ENCODE results near the gene WDR36.

The WDR36 gene

DNA sequence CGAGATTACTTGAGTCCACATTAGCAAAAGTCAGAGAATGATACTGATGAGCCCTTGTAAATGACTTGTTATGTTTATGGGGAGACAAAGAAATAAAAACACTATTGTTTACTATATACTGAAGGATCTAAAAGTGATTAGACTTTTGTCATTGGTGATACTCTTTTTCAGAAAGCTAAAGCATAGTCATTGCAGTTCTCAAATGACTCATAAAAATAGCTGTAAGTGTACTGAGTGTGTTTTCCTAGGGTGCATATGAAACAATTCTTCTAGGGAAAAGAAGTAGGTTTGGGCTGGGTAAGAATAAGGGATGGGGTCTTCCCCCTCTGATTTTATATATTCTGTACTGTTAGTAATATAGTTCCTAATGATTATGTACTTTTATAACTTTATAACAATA is 32.6 kb downstream of the WDR36 start:
- no peak for DNase-seq (ENCODE audit: extremely low read depth, low read depth)
- TF ChIP-seq, protein P1, sequence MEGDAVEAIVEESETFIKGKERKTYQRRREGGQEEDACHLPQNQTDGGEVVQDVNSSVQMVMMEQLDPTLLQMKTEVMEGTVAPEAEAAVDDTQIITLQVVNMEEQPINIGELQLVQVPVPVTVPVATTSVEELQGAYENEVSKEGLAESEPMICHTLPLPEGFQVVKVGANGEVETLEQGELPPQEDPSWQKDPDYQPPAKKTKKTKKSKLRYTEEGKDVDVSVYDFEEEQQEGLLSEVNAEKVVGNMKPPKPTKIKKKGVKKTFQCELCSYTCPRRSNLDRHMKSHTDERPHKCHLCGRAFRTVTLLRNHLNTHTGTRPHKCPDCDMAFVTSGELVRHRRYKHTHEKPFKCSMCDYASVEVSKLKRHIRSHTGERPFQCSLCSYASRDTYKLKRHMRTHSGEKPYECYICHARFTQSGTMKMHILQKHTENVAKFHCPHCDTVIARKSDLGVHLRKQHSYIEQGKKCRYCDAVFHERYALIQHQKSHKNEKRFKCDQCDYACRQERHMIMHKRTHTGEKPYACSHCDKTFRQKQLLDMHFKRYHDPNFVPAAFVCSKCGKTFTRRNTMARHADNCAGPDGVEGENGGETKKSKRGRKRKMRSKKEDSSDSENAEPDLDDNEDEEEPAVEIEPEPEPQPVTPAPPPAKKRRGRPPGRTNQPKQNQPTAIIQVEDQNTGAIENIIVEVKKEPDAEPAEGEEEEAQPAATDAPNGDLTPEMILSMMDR (IDR thresholded peaks at IDR 0.05; ENCODE audit: low read depth, low read length, missing control alignments) = no peak
- no peak overlapping the region for H3K4me3 ChIP-seq (replicated peaks; ENCODE audit: low read depth, low read length)

DNA sequence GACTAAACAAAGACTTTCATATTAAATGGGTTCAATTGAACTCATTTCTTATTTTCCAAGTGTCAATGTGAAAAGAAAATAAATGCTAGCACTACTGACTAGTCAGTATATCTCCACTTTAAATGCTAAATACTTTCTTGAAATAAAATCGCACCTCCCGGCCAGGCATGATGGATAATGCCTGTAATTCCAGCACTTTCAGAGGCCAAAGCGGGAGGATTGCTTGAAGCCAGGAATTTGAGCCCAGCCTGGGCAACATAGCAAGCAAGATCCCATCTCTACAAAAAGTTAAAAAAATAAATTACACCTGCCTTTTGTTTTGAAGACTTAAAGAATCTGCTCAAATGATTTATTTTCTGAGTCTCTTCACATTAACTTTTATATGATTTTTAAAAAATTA is 34.7 kb downstream of the WDR36 start:
- no peak for DNase-seq (ENCODE audit: extremely low read depth, low read depth)
- TF ChIP-seq, protein P1 (IDR thresholded peaks at IDR 0.05; ENCODE audit: low read depth, low read length, missing control alignments) = no peak
- no peak overlapping the region for H3K4me3 ChIP-seq (replicated peaks; ENCODE audit: low read depth, low read length)

DNA sequence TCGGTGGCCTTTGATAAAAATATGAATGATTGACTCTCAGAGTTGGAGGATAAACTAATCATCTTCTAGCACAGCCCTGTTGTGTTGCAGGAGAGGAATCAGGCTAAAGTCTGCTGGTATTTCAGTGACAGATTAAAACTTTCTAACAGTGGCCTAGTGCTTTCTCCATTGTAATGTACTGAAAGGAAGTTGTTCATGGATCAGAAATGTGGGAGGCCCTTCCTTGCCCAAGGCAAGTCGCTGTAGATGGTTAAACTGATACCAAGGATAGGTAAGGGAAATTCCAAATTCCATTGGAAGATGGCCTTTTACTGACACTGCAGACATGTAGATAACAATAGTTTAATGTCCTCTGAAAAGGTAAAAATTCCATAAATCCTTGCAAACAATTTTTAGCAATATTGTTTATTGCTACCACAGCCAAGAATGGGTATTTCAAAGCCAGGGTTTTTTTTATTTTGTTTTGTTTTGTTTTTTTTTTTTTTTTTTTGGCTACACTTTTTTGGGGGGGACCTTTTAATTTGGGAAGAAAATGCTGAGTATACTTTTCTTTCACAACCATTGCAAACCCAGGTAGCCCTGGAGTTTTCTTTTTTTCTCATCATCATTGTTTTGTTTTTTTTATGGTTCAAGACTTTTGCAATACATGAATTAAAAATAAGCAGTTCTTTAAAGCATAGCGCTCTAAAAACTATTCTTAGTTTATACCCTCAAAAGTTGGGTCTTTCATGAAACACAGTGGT is 35.5 kb downstream of the WDR36 start:
- DNase-seq (ENCODE audit: extremely low read depth, low read depth) = no peak
- no peak overlapping the region for H3K4me3 ChIP-seq (replicated peaks; ENCODE audit: low read depth, low read length)
- TF ChIP-seq, protein P1 (IDR thresholded peaks at IDR 0.05; ENCODE audit: low read depth, low read length, missing control alignments) = no peak

DNA sequence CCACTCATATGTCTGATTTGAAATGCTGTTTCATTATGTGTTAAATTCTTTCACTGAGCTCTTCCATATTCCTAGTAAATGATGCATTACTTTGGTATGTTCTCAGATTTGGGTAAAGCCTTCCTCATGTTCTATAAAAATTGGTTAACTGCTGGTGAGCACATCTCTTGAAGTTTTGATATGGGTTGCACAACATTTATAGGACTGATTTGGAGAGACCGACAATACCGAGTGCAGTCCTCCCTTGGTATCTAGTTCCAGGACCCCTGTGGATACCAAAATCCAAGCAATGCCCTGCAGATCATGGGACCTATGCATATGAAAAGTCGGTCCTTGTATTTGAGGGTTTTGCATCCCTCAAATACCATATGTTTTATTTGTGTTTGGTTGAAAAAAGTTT is 37.8 kb downstream of the WDR36 start:
- DNase-seq (ENCODE audit: extremely low read depth, low read depth) = no peak
- TF ChIP-seq, protein P1 (IDR thresholded peaks at IDR 0.05; ENCODE audit: low read depth, low read length, missing control alignments) = no peak
- no peak overlapping the region for H3K4me3 ChIP-seq (replicated peaks; ENCODE audit: low read depth, low read length)

- TF ChIP-seq, protein P1 (IDR thresholded peaks at IDR 0.05; ENCODE audit: low read depth, low read length, missing control alignments) = no peak
- no peak for DNase-seq (ENCODE audit: extremely low read depth, low read depth)
- no peak overlapping the region for H3K4me3 ChIP-seq (replicated peaks; ENCODE audit: low read depth, low read length)
Observed at GRCh38 chr5:111131356-111131755, 39.2 kb downstream of the WDR36 start.

GRCh38 chr5:111132076-111132475 is 39.9 kb downstream of the WDR36 start:
- no peak overlapping the region for H3K4me3 ChIP-seq (replicated peaks; ENCODE audit: low read depth, low read length)
- TF ChIP-seq, protein P1 (IDR thresholded peaks at IDR 0.05; ENCODE audit: low read depth, low read length, missing control alignments) = no peak
- no peak for DNase-seq (ENCODE audit: extremely low read depth, low read depth)

Measured in HFF-Myc (cell line).